ENCODE data around the gene MTG2. TPM values are rescaled to one million over a fixed set of nuclear protein-coding genes. Genes with fewer than 3 reads are reported as not detected.
A peak's percentile ranks its signal among the peaks of the same experiment; 100 is the strongest.

Gene MTG2
- total and polyA plus RNA-seq, 2 of the 13 experiments (the other 11 are each of a cell fraction or from before 2014, with no cell fraction given): 20.4 to 37.8 TPM

- TF ChIP-seq THAP7 (CRISPR knock-in tag; IDR thresholded peaks at IDR 0.05) (no peak), ELF1 (CRISPR knock-in tag; IDR thresholded peaks at IDR 0.05) (no peak), DNMT1 (CRISPR knock-in tag; IDR thresholded peaks at IDR 0.05) (0 out of 2 replicates have a peak, but pooled peaks have one; percentile 23), SKIL (CRISPR knock-in tag; IDR thresholded peaks at IDR 0.05; ENCODE audit: borderline replicate concordance) (0 out of 2 replicates have a peak, but pooled peaks have one; percentile 17)
Observed at GRCh38 chr20:62228982-62229545, 46.2 kb downstream of the MTG2 start (continued).

GRCh38 chr20:62229667-62230066 lies 46.8 kb downstream of the MTG2 start:
- Histone ChIP-seq H3K36me3 (replicated peaks in 1 of 2; ENCODE audit: control insufficient read depth in 1 of 2, insufficient read depth in 2 of 2, low read length in 2 of 2) (no peaks in the 10 kb centered on the region), H3K79me2 (ENCODE audit: insufficient read depth, low read length) (no peaks in the 10 kb centered on the region), H3K4me2 (ENCODE audit: low read depth, low read length) (no peak overlapping the region), H2AFZ (ENCODE audit: low read length) (no peak overlapping the region), H3K4me3 (replicated peaks in 1 of 3; ENCODE audit: insufficient read depth in 1 of 3, low read depth in 2 of 3, low read length in 3 of 3) (no peak overlapping the region), H3K27ac (ENCODE audit: extremely low read length, insufficient read depth, low read length) (no peak overlapping the region), H3K4me1 (ENCODE audit: insufficient read depth, low read length) (peaks cover 21% of the 10 kb centered on the region), H3K9me3 (ENCODE audit: low read length) (no peaks in the 10 kb centered on the region), H3K27me3 (ENCODE audit: control insufficient read depth in 1 of 2, insufficient read depth in 2 of 2, low read length in 2 of 2) (peaks cover 28 to 52% of the 10 kb centered on the region in 2 experiments), H4K20me1 (ENCODE audit: insufficient read depth, low read length) (peaks cover 3% of the 10 kb centered on the region; the same call in 1 of the 2 replicates), H3K9ac (ENCODE audit: insufficient read depth, low read depth, low read length) (no peak overlapping the region)
- ATAC-seq (no peak), DNase-seq (ENCODE audit: low spot score) (no peak), FAIRE-seq (peak; percentile 48)
- ChIA-PET POLR2A (no interaction called here), CTCF (ENCODE audit: low intra/inter-chr PET ratio, low total read pairs) (no interaction called here)
- intact Hi-C loops (cut with micrococcal nuclease; ENCODE audit: unreplicated experiment): no loop called here
- no TSS peak for BruUV-seq (replicated peaks)
- in situ Hi-C loops (cut with HindIII; ENCODE audit: extremely low pct_ligation_motif_present, low pct_unique_long_range_greater_than_20kb): no loop called here
- 17% methylated on average over 4 of the region's 4 CpGs for WGBS (ENCODE audit: low lambda C conversion rate)
- TF ChIP-seq ZNF577 (CRISPR knock-in tag; IDR thresholded peaks at IDR 0.05; ENCODE audit: borderline replicate concordance, low read depth) (no peak), CHD2 (IDR thresholded peaks at IDR 0.05; ENCODE audit: low read depth, low read length) (no peak), FOXK2 (IDR thresholded peaks at IDR 0.05) (peak; percentile 27; the same call in 1 of the 2 replicates), FOXP1 (IDR thresholded peaks at IDR 0.05) (peak; percentile 76; the same call in 1 of the 2 replicates), FOXP1 (CRISPR knock-in tag; IDR thresholded peaks at IDR 0.05) (no peak), ZNF282 (IDR thresholded peaks at IDR 0.05; ENCODE audit: partially characterized antibody) (peak; percentile 89), ZNF605 (CRISPR knock-in tag; IDR thresholded peaks at IDR 0.05) (no peak), NR2F1 (CRISPR knock-in tag; IDR thresholded peaks at IDR 0.05) (no peak), NONO (IDR thresholded peaks at IDR 0.05) (0 out of 2 replicates have a peak, but pooled peaks have one; percentile 63), NONO (CRISPR knock-in tag; conservative IDR thresholded peaks at IDR 0.05) (no peak), TBP (CRISPR knock-in tag; IDR thresholded peaks at IDR 0.05) (no peak), TRIM22 (IDR thresholded peaks at IDR 0.05) (0 out of 2 replicates have a peak, but pooled peaks have one; percentile 12), RAD51 (IDR thresholded peaks at IDR 0.05; ENCODE audit: borderline replicate concordance) (peak; percentile 23; the same call in 1 of the 2 replicates), ZNF616 (CRISPR knock-in tag; IDR thresholded peaks at IDR 0.05; ENCODE audit: low read depth) (no peak), ZFYVE20 (CRISPR knock-in tag; IDR thresholded peaks at IDR 0.05; ENCODE audit: borderline replicate concordance, low read depth) (no peak), ZNF598 (CRISPR knock-in tag; IDR thresholded peaks at IDR 0.05; ENCODE audit: borderline replicate concordance) (no peak), ZNF3 (CRISPR knock-in tag; IDR thresholded peaks at IDR 0.05) (no peak)

Data from HepG2 (cell line).